Psoas muscle (tissue), 8 donors: ENCODE results near the gene NPHS1. TPM values are rescaled to one million over a fixed set of nuclear protein-coding genes. Genes with fewer than 3 reads are reported as not detected.

Source experiments
- ATAC-seq, 4 donors: fragments of 200-7000 bp; cut with Tn5 transposase; one replicate each; pipeline ENCODE4 v1.9.1; 2020; ENCODE audit warnings: moderate library complexity in 3 of 4, mild to moderate bottlenecking in 2 of 4
- DNase-seq, 2 donors: peaks; one replicate each; pipeline ENCODE4 v3.0.0-alpha.2; 2020
- H3K27ac ChIP-seq: fragments of 200-600 bp; one replicate; pipeline ENCODE4 v1.8.0; 2022
- H3K27me3 ChIP-seq, 3 donors: fragments of 200-600 bp in 1 of 3; one replicate each; pipeline versions ENCODE4 v1.6.1 to v1.8.0; 2013 to 2022; ENCODE audit warnings: low read length in 2 of 3, mild to moderate bottlenecking in 2 of 3, moderate library complexity in 1 of 3; ENCODE audit not compliant: insufficient read depth in 3 of 3
- H3K36me3 ChIP-seq, 2 donors: fragments of 200-600 bp in 1 of 2; one replicate each; pipeline versions ENCODE4 v1.6.1 to v1.8.0; 2013 to 2022; ENCODE audit warnings: low read depth in 1 of 2, mild to moderate bottlenecking in 1 of 2, moderate library complexity in 1 of 2; ENCODE audit not compliant: insufficient read depth in 1 of 2
- H3K4me1 ChIP-seq: fragments of 200-600 bp; one replicate; pipeline ENCODE4 v1.8.0; 2022
- H3K4me3 ChIP-seq: fragments of 200-600 bp; one replicate; pipeline ENCODE4 v1.8.0; 2022; ENCODE audit warnings: mild to moderate bottlenecking
- H3K9me3 ChIP-seq: fragments of 200-600 bp; one replicate; pipeline ENCODE4 v1.8.0; 2022
- CTCF ChIP-seq: fragments of 200-600 bp; IDR thresholded peaks from one replicate; pipeline ENCODE4 v1.8.0; 2022; ENCODE audit warnings: antibody characterized with exemption
- WGBS, 3 donors: extraction: QIAGEN DNeasy Blood & Tissue Kit; methylation state at CpG; one replicate each; pipeline versions ENCODE4 v1.1.6 to v1.1.7; 2013; 5-methylcytosine and 5-hydroxymethylcytosine counted together
- intact Hi-C, 2 donors: fragments of 100-400 bp; cut with DNase I; formaldehyde crosslinking; loops; one replicate each; pipeline versions ENCODE4 v1.11.0 to v1.14.2; 2022
- polyA plus RNA-seq, 3 donors: library from polyadenylated mRNA; stranded (reverse); fragments of 200-250 nt; gene quantifications; one replicate each; pipeline ENCODE4 v1.2.3, GENCODE V29; 2013
- total RNA-seq, 4 donors: library from RNA; stranded (reverse); fragmentation: NEBNext Ultra II Directional in 2 of 4; extraction: Animal tissue kit (Norgen Biotek cat#: 25700) in 2 of 4; gene quantifications; one replicate each; pipeline versions ENCODE4 v1.2.1 to v1.2.4, GENCODE V29; 2021 to 2023
- donor health status: healthy with polysubstance abuse.
- donor health status: DM: no; HTN: no; CAD: no; lungs with moderate emphysema.
- donor health status: Bipolar disorder and iron deficiency.
- donor health status: healthy.
- donor health status: DM: yes; HTN: yes; CAD: no.
- donor health status: DM: no; HTN: no; CAD: no.
- donor health status: DM: no; HTN: no; CAD: no.
- donor health status: DM: yes; HTN: yes; CAD: no.

Gene NPHS1
- total and polyA plus RNA-seq, 7 donors: not detected

GRCh38 chr19:35845215-35846037 lies 6.9 kb downstream of the NPHS1 start:
- peak overlapping the region; percentile 33 for H3K4me3 ChIP-seq
- peaks cover 0 to 89% (median 30%) of the 10 kb centered on the region in 3 donors for H3K27me3 ChIP-seq
- H3K27ac ChIP-seq: no peak overlapping the region
- no peaks in the 10 kb centered on the region for H3K4me1 ChIP-seq
- peak in 1 of 2 donors; percentile 27 for DNase-seq
- ATAC-seq: no peak
- no peak for TF ChIP-seq CTCF
- no peaks in the 10 kb centered on the region for H3K36me3 ChIP-seq
- intact Hi-C loops: no loop called here
- H3K9me3 ChIP-seq: no peaks in the 10 kb centered on the region
- WGBS, 3 donors: 3 to 4% (median 3%) methylated on average over 40 to 63 of the region's 63 CpGs

GRCh38 chr19:35844482-35845214 lies 7.7 kb downstream of the NPHS1 start:
- no peak overlapping the region for H3K27ac ChIP-seq
- intact Hi-C loops: no loop called here
- DNase-seq (no peak), ATAC-seq (no peak)
- no peaks in the 10 kb centered on the region for H3K4me1 ChIP-seq
- H3K9me3 ChIP-seq: no peaks in the 10 kb centered on the region
- H3K4me3 ChIP-seq: peak overlapping the region; percentile 33
- no peak for TF ChIP-seq CTCF
- no peaks in the 10 kb centered on the region for H3K36me3 ChIP-seq
- H3K27me3 ChIP-seq: peaks cover 0 to 81% (median 29%) of the 10 kb centered on the region in 3 donors
- 55 to 56% (median 55%) methylated on average over 16 of the region's 16 CpGs for WGBS, 3 donors

DNA sequence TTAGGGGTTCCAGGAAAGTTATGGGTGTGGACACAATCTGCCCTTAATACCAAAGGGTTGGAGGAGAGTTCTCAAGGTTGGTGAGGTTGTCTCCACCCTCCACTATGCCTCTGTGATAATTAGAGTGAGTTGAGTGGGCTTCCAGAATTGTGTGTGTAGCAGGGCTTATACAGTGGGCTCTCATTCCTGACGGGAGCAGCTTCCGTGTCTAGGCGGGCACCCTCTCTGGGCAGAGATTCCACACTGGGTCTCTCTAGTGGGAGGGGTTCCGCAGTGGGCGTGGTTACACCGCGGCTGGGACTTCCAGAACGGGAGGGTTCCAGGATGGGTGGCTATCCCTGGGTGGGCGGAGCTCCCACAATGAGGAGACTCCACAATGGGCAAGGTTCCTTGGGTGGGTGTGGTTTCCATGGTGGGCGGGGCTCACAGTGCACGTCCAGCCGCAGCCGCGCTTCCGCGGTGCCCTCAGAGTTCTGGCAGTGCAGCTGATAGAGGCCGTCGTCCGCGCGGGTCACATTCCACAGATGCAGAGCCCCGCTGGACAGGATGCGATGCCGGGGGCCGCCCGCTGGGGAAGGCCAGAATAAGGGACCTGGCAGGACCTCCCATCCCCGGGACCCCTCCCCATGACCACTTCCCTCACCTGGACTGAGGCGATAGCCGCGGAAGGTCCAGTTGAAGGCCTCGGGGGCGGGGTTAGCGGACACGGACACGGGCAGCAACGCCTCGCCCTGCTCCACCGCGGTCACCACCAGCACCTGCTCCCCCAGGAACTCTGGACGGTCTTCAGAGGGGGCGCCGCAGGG lies 8.4 kb downstream of the NPHS1 start:
- no peak overlapping the region for H3K27ac ChIP-seq
- TF ChIP-seq CTCF: no peak
- DNase-seq (no peak), ATAC-seq (no peak)
- H3K36me3 ChIP-seq: no peaks in the 10 kb centered on the region
- H3K4me3 ChIP-seq: no peak overlapping the region
- intact Hi-C loops: no loop called here
- WGBS, 3 donors: 7% methylated on average over 37 to 42 of the region's 42 CpGs
- no peaks in the 10 kb centered on the region for H3K4me1 ChIP-seq
- peaks cover 7% of the 10 kb centered on the region for H3K9me3 ChIP-seq
- peaks cover 0 to 73% (median 21%) of the 10 kb centered on the region in 3 donors for H3K27me3 ChIP-seq

- Histone ChIP-seq H3K4me3 (no peak overlapping the region), H3K9me3 (peaks cover 14% of the 10 kb centered on the region), H3K36me3 (no peaks in the 10 kb centered on the region), H3K27me3 (peaks cover 0 to 62% (median 18%) of the 10 kb centered on the region in 3 donors), H3K27ac (no peak overlapping the region), H3K4me1 (no peaks in the 10 kb centered on the region)
- ATAC-seq (no peak), DNase-seq (no peak)
- intact Hi-C loops: no loop called here
- WGBS, 3 donors: 84 to 86% (median 84%) methylated on average over 4 of the region's 4 CpGs
- TF ChIP-seq CTCF: no peak
These were observed 9.5 kb downstream of the NPHS1 start for GRCh38 chr19:35842666-35843272.
